ENCODE results near the gene MCF2L2.

The MCF2L2 gene

GRCh38 chr3:183378951-183379350, 49.5 kb downstream of the MCF2L2 start (continued):
- TF ChIP-seq, protein P1, sequence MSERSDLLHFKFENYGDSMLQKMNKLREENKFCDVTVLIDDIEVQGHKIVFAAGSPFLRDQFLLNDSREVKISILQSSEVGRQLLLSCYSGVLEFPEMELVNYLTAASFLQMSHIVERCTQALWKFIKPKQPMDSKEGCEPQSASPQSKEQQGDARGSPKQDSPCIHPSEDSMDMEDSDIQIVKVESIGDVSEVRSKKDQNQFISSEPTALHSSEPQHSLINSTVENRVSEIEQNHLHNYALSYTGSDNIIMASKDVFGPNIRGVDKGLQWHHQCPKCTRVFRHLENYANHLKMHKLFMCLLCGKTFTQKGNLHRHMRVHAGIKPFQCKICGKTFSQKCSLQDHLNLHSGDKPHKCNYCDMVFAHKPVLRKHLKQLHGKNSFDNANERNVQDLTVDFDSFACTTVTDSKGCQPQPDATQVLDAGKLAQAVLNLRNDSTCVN (tag by site-specific recombination; optimal IDR thresholded peaks at IDR 0.05) = no peak
- TF ChIP-seq ZNF701 (tag by site-specific recombination; IDR thresholded peaks at IDR 0.05) = no peak
- no peak for TF ChIP-seq KLF16 (tag by site-specific recombination; IDR thresholded peaks at IDR 0.05)
- TF ChIP-seq ZNF530 (tag by site-specific recombination; IDR thresholded peaks at IDR 0.05; ENCODE audit: low read depth) = no peak
- TF ChIP-seq TCF7L2 (IDR thresholded peaks at IDR 0.05; ENCODE audit: borderline replicate concordance, low read depth, low read length) = no peak
- TF ChIP-seq ZNF324 (tag by site-specific recombination; IDR thresholded peaks at IDR 0.05) = no peak
- TF ChIP-seq GLIS1 (tag by site-specific recombination; IDR thresholded peaks at IDR 0.05) = no peak
- no peak for TF ChIP-seq ZBTB8A (tag by site-specific recombination; IDR thresholded peaks at IDR 0.05)
- no peak for TF ChIP-seq SCRT1 (tag by site-specific recombination; IDR thresholded peaks at IDR 0.05; ENCODE audit: borderline replicate concordance)
- no peak for TF ChIP-seq TSHZ1 (tag by site-specific recombination; IDR thresholded peaks at IDR 0.05; ENCODE audit: borderline replicate concordance)
- TF ChIP-seq ZNF335 (tag by site-specific recombination; conservative IDR thresholded peaks at IDR 0.05) = no peak

GRCh38 chr3:183378545-183378944, 49.9 kb downstream of the MCF2L2 start:
- TF ChIP-seq PRDM2 (tag by site-specific recombination; IDR thresholded peaks at IDR 0.05; ENCODE audit: borderline replicate concordance) = no peak
- TF ChIP-seq SP3 (tag by site-specific recombination; IDR thresholded peaks at IDR 0.05) = no peak
- TF ChIP-seq OSR2 (tag by site-specific recombination; IDR thresholded peaks at IDR 0.05) = no peak
- no peak for TF ChIP-seq SCRT2 (tag by site-specific recombination; IDR thresholded peaks at IDR 0.05)
- TF ChIP-seq ZNF792 (tag by site-specific recombination; IDR thresholded peaks at IDR 0.05) = no peak
- TF ChIP-seq ZNF433 (tag by site-specific recombination; IDR thresholded peaks at IDR 0.05; ENCODE audit: low read depth) = no peak
- H3K9me3 ChIP-seq (ENCODE audit: control insufficient read depth, insufficient read depth, low read depth, low read length) = no peaks in the 10 kb centered on the region
- ChIA-PET POLR2A (no interaction called here), CTCF (interaction anchor here (0.8 to 2.2 kb wide), 3 partner anchors 194 to 256 kb away, joined by 3 to 7 read pairs (median 6); no protein-coding TSS in a partner anchor)
- no peak overlapping the region for H3K4me3 ChIP-seq (ENCODE audit: low read depth, low read length)
- H3K36me3 ChIP-seq (ENCODE audit: control insufficient read depth in 2 of 2, insufficient read depth in 1 of 2, low read length in 2 of 2) = no peaks in the 10 kb centered on the region
- no peaks in the 10 kb centered on the region for H3K4me1 ChIP-seq (ENCODE audit: control insufficient read depth, insufficient read depth, low read length)
- no peak overlapping the region for H3K27ac ChIP-seq (ENCODE audit: extremely low read depth, low read depth, low read length)
